LoVo (cell line): Measurements from ENCODE around the gene GHR.
A peak's percentile ranks its signal among the peaks of the same experiment; 100 is the strongest.

Experiments used
- DNase-seq: peaks from one replicate; pipeline ENCODE4 v3.0.0-alpha.2; 2016; ENCODE audit warnings: low spot score

Gene GHR

DNA sequence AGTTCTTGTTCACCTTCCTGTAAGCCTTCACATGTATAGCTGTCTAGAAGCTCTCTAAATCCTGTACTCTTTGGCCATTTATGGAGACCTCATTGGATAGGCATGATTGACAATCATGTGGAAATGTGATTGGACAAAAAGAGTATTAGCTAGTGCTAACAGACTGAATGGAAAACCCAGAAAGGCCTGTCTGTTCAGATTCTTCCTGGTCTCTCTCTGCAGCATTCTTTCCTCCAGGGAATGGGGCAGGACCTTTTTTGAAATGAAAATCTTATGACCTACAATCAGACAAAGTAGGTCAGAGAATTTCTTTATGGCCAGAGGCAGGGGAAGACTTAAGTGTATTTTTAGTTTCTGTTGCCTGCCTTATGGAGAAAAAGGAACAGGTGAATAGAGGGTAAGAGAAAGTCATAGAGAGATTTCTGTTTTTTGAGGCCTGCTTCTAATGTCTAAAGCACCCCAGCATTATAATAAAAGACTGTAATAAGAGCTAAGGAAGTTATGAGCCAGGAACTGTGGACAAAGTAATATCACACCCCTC, 181.0 kb downstream of the GHR start:
- DNase-seq: no peak

DNA sequence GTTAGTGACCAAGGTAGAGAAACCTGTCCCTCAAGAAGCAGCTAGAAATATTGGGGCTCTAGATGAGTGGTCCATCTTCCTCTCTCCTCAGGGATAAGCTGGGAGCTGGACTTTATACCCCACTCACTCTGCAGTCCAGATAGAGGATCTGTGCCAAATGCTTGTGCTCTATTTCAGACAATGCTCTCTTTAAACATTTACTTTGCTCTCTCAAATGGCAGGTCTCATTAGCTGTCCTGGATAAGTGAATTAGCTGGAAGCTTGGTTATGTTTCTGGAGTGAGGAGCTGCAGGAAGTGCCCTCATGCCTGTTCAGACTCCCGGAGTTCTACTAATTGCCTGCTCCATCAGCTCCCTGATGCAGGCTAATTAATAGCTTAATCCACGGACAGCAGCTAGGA, 182.3 kb downstream of the GHR start:
- DNase-seq: no peak

DNA sequence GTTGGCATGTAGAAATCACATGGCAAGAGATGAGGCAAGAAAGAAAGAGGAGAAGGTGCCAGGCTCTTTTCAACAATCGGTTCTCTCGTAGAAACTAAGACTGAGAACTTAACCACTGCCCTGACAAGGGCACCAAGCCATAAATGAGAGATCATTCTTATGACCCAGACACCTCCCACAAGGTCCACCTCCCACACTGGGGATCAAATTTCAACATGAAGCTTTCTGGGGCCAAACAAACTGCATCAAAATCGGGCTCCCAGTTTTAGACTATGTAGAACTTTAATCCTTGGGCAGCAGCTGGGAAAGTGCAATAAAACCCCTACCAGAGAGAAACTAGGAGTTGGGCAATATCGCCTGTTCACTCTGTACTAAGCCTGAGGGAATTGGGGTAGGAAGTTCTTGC, 183.2 kb downstream of the GHR start:
- DNase-seq: no peak

DNA sequence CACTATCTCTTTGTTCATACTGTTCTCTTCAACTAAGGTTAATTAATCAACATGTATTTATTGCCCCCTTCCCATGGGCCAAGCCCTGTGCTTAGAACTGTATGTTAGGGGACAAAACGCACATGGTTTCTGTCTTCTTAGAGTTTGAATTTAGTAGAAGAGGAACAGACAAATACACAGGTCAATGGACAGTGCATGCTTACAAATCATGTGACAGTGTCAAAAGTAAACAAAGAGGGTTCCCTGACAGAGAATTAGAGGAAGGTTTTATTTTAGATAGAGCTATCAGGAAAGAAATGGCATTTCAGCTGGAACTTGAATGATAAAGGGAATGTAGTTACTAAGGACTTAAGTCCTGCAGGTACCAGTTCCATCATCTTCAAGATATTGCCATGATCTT, 188.2 kb downstream of the GHR start:
- no peak for DNase-seq

DNA sequence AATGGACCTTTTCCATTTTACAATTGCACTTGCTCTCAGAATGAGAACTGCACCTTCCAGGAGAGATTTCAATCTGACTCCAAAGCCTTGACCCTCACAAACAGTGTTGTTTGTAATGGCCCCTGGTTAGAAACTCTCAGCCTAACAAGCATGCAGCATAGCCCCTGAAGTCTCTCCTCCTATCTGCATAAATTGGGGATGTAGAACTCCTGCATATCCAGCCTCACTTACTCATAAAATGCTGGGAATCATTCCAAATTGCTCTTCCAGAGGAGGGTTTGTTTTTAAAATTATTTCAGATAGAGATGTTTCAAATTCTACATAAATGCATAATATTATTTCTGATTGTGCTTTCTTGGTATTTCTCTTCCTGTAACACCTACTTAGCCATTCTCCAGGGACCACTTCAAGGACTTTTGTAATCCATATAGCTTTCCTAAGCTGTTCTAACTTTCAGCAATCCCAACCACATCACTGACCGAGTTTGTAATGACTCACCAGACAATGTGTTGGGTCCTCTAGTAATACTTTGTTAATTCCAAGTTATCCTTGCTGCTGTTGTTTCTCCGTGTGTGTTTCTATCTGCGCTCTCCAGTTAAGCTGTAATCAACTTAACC, 189.6 kb downstream of the GHR start:
- DNase-seq: no peak

DNA sequence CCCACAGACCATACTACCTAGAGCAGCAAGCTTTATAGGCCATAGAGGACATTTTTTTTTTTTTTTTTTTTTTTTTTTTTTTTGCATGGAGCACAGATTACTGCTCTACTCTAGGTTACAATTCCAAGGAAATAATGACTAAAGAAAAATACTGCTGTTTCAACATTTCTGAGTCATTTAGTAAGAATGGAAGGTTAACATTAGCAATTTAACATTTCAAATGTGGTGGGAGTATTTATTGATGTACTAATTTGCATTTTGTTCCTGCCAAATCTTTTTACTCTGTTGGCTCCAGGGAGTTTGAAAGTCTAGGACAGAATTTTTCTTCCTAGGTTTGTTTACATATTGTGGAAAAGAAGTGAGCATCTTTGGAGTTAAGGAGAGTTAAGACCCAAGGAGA, 191.3 kb downstream of the GHR start:
- DNase-seq: no peak

DNA sequence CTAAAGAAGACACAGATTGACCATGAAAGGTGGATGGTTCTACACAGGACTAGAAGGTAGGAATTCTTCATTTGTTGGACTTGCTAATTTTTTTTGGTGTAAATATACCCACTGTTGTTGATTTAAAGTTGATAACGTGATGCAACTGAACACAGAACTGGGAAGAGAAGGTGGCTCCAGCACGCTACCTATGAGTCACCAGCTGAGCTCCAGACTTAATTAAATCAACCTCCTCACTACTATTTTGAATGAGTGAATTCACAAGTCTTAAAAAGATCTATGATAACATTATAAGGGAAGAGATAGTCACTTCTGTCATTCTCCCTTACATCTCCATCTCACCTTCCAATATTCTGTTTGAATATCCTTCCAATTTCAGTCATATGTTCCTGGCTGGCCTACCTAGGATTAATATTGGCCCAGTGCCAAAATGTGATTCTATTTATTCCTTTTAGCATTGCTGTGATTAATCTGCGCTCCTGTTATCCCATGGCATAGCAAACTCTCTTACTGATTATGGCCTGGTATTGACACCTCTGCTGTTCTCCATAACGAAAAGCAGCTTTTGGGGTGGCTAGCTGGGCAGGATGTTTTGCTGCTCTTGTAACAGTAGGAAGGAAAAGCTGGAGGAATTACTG, 197.5 kb downstream of the GHR start:
- no peak for DNase-seq

DNA sequence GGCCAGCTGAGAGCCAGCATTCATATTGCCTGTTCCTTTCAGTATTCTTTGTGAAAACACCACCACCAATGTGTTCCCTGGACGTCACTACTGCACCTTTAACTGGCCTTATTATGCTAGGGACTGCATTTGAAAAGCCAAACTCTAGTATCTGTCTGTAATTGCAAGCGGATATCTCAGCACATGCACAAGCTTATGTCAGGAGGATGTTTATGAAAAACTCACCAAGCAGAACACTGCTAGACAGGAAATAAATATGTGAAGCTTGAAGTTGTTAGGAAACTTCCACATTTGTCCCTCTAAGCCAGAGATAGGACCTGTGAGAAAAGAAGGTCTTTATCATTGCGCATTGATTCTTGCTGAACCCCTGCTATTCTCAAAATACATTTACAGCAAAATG, 198.0 kb downstream of the GHR start:
- DNase-seq: no peak

DNA sequence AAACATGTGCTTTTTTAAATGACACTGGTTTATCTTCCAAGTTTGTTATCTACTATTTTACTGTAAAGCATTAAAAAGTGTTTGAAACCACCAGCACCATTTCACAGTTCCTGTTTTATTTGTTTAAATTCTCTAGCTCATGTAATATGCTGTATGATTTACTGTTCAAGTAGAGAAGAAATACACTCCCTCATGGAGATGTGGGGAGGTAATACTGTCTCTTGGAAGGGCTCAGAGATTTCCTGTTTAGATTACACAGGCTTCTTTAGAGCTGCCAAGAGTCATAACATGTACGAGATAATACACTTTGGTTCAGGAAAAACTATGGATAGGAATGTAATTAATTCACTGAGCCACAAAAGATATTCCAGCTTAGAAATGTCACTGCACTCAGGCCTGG, 198.4 kb downstream of the GHR start:
- no peak for DNase-seq

DNA sequence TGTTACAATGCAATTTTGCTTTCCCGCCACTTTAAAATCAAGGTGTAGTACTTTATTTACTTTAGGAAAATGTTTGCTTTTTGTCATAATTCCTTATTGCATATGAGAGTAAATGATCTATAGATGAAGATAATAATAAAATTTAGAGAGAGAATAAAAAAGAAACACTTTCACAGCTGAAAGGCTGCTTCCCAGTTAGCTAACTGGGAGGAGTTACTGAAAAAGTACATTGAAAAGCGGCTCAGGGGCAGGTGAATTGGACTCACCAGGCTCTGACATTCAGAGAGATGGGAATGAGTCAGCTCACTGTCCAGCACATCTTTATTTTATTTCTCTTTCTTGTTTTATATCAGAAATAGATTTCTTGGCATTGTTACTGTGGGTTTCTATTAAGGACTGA, 201.7 kb downstream of the GHR start:
- DNase-seq: no peak

DNA sequence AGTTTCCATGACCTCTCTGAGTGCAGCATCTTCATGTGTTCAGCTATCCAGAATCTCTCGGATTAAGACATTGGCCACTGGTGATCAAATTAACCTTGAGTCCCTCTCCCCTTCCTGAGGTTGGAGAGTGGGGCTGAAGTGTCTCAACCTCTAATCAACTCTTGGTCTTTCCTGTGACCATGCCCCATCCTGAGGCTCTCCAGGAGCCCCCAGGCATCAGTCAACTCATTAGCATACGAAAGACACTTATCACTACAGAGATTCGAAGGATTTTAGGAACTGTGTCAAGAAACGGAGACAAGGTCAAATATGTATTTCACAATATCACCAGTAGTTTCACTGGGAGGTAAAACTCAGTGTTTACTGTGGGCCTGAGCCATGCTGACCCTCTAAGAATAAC, 203.2 kb downstream of the GHR start:
- DNase-seq: no peak

DNA sequence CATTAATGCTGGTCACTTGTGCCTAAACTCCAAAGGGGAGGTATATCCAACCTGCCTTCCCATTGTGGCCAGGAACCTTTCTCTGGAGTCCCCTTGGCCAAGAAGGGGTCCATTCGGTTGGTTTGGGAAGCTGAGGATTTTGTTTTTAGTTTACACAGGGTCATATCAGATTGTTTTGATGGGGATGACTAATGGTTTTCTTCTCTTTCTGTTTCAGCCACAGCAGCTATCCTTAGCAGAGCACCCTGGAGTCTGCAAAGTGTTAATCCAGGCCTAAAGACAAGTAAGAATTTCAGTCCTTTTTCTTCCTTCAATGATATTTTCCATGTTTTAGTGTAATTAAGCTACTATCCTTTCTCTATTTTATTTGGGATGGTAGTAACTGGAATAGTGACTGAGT, 205.6 kb downstream of the GHR start:
- DNase-seq: no peak

DNA sequence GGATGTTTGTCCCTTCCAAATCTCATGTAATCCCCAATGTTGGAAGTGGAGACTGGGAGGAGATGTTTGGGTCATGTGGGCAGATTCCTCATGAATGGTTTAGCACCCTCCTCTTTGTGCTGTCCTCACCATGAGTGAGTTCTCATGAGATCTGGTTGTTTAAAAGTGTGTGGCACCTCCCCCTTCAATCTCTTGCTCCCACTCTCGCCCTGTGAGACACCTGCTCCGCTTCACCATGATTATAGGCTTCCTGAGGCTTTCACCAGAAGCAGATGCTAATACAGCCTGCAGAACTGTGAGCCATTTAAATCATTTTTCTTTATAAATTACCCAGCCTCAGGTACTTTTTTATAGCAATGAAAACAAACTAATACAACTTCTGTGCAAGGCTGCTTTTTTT, 206.0 kb downstream of the GHR start:
- DNase-seq: no peak

DNA sequence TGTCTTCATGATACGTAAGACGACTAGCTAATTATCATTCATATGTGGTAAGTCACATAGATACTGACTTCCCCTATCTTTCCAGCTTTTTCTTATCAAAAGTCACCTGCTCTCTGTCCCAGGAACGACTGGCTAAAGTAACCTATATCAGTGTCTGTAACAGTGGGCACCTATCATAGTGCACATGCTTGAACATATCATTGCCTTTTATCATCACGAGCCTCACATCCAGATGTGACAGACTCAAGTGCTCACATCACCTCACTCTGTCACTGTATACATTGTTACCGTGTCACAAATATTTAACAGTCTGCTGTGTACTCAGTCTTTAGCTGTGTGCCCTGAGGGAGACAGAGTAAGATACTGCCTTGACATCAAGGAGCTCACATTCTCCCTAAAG, 208.0 kb downstream of the GHR start:
- no peak for DNase-seq

DNA sequence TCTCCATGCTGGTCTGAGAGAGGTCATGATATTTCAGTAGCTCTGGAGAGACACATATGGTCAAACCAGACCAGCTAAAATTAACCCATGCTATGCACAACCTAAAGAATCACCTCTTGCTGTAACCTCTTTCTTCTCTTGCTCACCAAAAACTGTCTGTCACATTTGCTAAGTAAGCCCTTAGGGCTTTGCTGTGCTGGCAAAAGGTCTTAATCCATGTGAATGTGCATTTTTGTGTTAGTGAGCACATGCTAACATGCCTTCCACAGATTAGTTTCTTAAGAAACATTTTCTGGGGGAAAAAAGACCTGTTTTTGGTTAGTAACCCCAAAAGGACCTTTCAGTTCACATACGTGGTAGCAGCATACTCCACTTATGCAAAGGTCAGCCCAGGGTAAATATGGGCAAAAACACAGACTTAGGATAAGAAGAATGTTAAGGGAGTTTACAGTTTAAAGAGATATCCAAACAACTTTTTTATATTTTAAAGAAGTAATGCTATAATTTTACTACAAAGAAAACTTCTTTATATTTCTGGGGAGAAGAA, 209.2 kb downstream of the GHR start:
- DNase-seq: no peak

DNA sequence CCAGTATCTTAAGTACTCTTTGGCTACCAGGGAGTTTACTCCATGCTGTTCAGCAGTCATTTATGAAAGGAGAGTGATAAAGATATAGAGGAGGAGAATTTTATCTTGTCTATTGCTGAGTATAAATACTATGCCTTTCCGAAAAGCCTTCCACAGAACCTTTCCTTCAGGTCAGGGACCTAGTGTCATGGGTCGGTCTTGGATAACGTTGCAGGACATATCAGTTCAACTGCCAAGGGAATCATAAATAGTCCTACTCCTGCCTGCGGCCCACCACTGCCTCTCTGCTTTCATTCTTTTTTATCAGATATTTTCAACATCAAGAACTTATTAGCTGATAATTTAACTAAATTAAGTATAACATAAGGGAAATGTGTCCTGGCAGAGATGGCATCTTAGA, 211.3 kb downstream of the GHR start:
- no peak for DNase-seq

DNA sequence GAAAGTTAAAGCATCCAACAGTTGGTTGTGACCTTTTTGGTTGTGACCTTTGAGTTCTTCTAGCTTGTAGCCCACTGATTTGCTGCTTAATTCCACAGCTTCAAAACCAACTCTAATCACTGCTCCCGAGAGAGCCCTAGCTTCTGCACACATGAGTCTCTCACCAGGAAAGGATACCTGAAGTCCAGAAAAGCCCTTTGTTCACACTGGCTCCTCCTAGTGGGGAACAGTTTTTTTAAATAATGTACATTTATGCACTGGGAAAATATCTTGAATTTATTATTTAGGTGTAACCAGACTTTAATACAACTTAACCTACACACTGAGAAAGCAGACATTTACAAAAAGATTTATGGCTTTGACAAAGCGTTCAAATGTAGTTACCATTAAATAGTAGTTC, 213.2 kb downstream of the GHR start:
- no peak for DNase-seq

DNA sequence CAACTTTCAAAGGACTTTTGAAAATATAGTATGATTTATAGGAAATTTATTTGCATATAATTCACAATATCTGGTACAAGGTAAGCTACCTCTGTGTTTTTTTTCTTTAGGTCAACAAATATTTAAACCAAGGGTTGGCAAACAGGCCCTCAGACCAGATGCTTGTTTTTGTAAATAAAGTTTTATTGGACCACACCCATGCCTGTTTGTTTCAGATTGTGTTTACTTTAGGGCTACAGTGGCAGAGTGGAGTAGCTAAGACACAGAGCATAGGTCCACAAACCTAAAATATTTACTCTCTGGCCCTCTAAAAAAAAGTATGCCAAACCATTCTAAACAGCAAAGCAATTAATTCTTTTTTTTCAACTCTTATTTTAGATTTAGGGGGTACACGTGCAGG, 213.7 kb downstream of the GHR start:
- DNase-seq: no peak

DNA sequence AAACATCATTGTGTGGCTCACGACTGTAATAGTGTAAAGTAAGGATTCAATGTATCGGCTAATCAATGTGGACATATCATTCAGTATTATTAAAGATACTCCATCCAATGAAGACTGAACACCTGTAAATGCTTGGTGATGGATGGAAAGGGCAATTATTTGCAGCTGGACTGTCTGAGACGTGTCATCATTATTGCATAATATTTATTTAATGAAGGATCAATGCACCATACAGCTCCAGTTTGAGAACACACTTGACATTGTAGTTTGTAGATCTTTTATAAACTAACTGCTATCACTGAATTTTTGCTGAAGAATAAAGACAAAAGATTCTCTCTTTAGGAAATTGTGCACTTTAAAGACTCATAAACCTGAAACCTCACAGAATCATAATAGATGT, 215.7 kb downstream of the GHR start:
- DNase-seq: no peak

DNA sequence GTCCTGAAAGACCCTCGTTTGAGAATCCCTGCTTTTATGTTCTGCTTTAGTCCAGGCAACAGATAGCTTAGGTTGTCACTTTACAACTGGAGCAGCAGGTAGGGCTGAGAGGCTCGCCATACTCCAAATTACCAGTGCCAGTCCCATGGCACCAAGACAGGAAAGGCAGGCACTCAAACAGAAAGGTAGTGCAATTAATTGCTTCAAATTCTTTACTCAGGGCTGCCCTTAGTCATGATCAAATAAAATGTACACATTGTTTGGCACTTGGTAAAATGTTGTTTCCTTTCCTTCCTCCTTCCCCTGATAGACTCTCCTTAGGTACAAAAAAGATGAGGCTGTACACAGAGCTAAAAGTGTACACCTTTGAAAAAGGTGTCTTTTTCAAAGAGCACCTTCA, 217.6 kb downstream of the GHR start:
- DNase-seq: peak; percentile 5

DNA sequence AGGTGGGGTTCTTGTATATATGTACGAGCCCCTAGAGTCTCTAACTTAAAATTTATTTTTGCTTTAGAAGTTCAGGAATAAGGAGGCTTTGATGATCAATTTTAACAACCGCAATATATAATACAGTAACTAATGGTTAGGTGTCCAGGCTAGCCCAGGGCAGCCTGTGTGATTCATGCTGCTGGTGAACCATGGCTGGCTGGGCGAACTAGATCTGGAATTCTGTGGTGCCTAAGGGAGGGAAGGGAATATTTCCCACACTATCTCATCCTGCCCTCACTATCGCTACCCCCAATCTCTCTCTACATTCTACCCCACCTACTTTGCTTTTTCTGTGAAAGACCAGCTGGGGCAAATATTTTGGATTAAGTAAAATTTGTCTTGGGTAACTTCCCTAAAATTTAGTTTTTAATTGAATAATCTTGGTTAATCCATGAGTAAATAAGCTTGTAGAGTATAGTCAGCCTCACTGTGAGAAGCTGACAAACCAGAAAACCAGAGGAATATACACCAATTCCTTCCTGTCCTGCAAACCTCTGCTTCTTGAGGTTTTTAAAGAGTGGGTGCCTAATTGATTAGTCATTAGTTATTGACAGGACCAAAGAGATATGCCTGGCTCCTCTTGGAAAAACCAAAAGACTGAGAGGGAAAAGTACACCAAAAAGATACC, 218.2 kb downstream of the GHR start:
- DNase-seq: peak; percentile 4

DNA sequence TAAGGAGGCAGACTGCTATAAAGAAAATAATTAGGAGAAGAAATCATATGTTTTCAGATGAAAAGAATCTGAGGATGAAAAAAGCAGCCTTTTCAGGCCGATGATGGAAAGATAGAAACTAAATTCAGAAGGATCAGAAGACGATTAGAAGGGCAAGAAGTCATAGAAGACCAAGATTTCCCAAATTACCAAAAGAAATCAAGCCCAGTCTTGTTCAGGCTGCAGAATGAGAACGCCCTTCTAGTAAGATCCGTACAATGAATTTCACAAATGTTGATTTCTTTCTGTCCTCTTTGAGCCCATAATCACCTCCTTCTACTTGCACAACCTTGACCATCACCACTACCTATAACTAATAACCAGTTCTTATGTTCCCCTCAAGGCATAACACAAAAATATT, 218.8 kb downstream of the GHR start:
- no peak for DNase-seq

DNA sequence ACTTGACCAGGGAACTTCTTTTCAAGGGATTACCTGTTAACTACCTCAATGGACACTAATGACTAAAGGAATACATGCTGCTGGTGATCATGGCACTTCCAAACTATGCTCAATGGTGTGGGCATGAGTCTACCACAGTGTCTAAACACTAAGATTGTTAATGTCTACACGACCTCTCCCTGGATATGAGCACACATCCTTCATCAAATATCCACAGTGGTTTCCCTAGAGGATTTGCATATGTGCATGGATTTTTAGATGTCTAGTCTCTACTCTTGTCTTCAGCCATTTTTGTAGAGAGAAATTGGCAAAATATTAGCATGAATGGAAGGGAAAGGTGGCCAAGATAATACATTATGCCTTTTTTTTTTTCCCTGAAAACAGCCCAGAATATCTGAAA, 220.1 kb downstream of the GHR start:
- DNase-seq: no peak
